ENCODE results near the gene ALDH18A1. TPM values are rescaled to one million over a fixed set of nuclear protein-coding genes. Genes with fewer than 3 reads are reported as not detected.

ALDH18A1 gene
- total RNA-seq, 1 experiment from 2014 or later: 87.6 TPM

GRCh38 chr10:95579292-95579691, 77.2 kb downstream of the ALDH18A1 start:
- Histone ChIP-seq H3K79me2 (ENCODE audit: insufficient read depth, low read length) (no peaks in the 10 kb centered on the region), H3K9me2 (ENCODE audit: insufficient read depth) (no peaks in the 10 kb centered on the region), H3K27me3 (ENCODE audit: insufficient read depth, low read length) (peaks cover 5% of the 10 kb centered on the region; the same call in 1 of the 2 replicates), H3K4me2 (ENCODE audit: low read length) (no peak overlapping the region), H3K36me3 (ENCODE audit: control insufficient read depth in 1 of 2, insufficient read depth in 2 of 2, low read length in 2 of 2) (no peaks in the 10 kb centered on the region), H4K20me1 (ENCODE audit: insufficient read depth) (no peaks in the 10 kb centered on the region), H2AFZ (ENCODE audit: low read depth, low read length, poor library complexity, severe bottlenecking) (no peak overlapping the region), H3K9ac (ENCODE audit: low read length) (no peak overlapping the region), H3K4me1 (ENCODE audit: control insufficient read depth in 1 of 2, insufficient read depth in 2 of 2, low read length in 2 of 2) (no peaks in the 10 kb centered on the region), H3K4me3 (replicated peaks in 1 of 2; ENCODE audit: low read depth in 1 of 2, low read length in 2 of 2) (no peak overlapping the region), H3K9me3 (ENCODE audit: control insufficient read depth in 1 of 2, insufficient read depth in 1 of 2, low read depth in 1 of 2, low read length in 2 of 2) (no peaks in the 10 kb centered on the region), H3K27ac (ENCODE audit: low read depth, low read length) (no peak overlapping the region)
- ATAC-seq (no peak), DNase-seq (ENCODE audit: low read depth, low spot score) (no peak)
- TF ChIP-seq REST (IDR thresholded peaks at IDR 0.05; ENCODE audit: low read depth): no peak
- no peak for TF ChIP-seq ZBTB33 (IDR thresholded peaks at IDR 0.05; ENCODE audit: extremely low read depth, insufficient replicate concordance, low read length)
- TF ChIP-seq POLR2AphosphoS5 (IDR thresholded peaks at IDR 0.05; ENCODE audit: low read depth, low read length): no peak
- TF ChIP-seq EGR1 (IDR thresholded peaks at IDR 0.05; ENCODE audit: low read depth): no peak
- TF ChIP-seq SP1 (IDR thresholded peaks at IDR 0.05; ENCODE audit: low read depth): no peak
- no peak for TF ChIP-seq RAD21 (IDR thresholded peaks at IDR 0.05; ENCODE audit: low read depth)
- TF ChIP-seq YY1 (IDR thresholded peaks at IDR 0.05; ENCODE audit: extremely low read depth, insufficient replicate concordance, low read depth, low read length): no peak
- no peak for TF ChIP-seq EZH2 (IDR thresholded peaks at IDR 0.05)
- TF ChIP-seq ZFX (IDR thresholded peaks at IDR 0.05): no peak
- TF ChIP-seq ELF1 (IDR thresholded peaks at IDR 0.05; ENCODE audit: borderline replicate concordance, low read depth): no peak
- TF ChIP-seq FOSL1 (IDR thresholded peaks at IDR 0.05; ENCODE audit: low read depth): no peak
- TF ChIP-seq EZH2phosphoT487 (IDR thresholded peaks at IDR 0.05; ENCODE audit: borderline replicate concordance): no peak
- TF ChIP-seq CTCF (IDR thresholded peaks at IDR 0.05 in 2 of 3, conservative IDR thresholded peaks at IDR 0.05 in 1 of 3; ENCODE audit: borderline replicate concordance in 1 of 3, insufficient read depth in 1 of 3, low read depth in 2 of 3, low read length in 2 of 3): no peak
- TF ChIP-seq SRF (IDR thresholded peaks at IDR 0.05; ENCODE audit: low read depth): no peak
- no peak for TF ChIP-seq SIN3A (IDR thresholded peaks at IDR 0.05; ENCODE audit: low read depth)
- TF ChIP-seq MAX (IDR thresholded peaks at IDR 0.05): no peak
- no peak for TF ChIP-seq JUND (IDR thresholded peaks at IDR 0.05)
- no peak for TF ChIP-seq CEBPB (IDR thresholded peaks at IDR 0.05; ENCODE audit: low read depth)
- no peak for TF ChIP-seq TCF7L2 (IDR thresholded peaks at IDR 0.05; ENCODE audit: borderline replicate concordance, extremely low read depth, insufficient read depth, insufficient read length)
- no peak for TF ChIP-seq POLR2A (IDR thresholded peaks at IDR 0.05; ENCODE audit: borderline replicate concordance, extremely low read depth, insufficient read depth, insufficient read length)
- BruUV-seq (replicated peaks): no TSS peak
- POLR2A ChIA-PET: no interaction called here
- CTCF ChIA-PET: no interaction called here
- intact Hi-C loops (cut with micrococcal nuclease): no loop called here
- RAD21 ChIA-PET (ENCODE audit: low non-redundant PET in 1 of 2, low total read pairs in 2 of 2, uncharacterized antibody in 2 of 2, unreplicated experiment in 2 of 2): no interaction called here
